Panc1 (cell line): ENCODE measurements around the gene MYH10. TPM values are rescaled to one million over a fixed set of nuclear protein-coding genes. Genes with fewer than 3 reads are reported as not detected.

Experiments
- ATAC-seq: fragments of 200-7000 bp; cut with Tn5 transposase; 2 replicates; pipeline ENCODE4 v1.9.1; 2020; ENCODE audit warnings: mild to moderate bottlenecking, moderate library complexity
- BruUV-seq: library from RNA; stranded (reverse); fragments of 400-500 nt; replicated peaks from 2 replicates; lab custom pipeline; 2021; lab: Mats Ljungman, UMichigan
- CTCF ChIA-PET: fragments of 300-600 bp; sonication (Branson Sonifier 250); formaldehyde crosslinking; loops from one replicate; lab custom pipeline; 2022; ENCODE audit warnings: antibody characterized with exemption; lab: Charles Lee
- POLR2A ChIA-PET: fragments of 300-600 bp; sonication (Branson Sonifier 250); formaldehyde crosslinking; loops from one replicate; lab custom pipeline; 2022; ENCODE audit warnings: antibody characterized with exemption; lab: Charles Lee
- DNase-seq: peaks from one replicate; pipeline ENCODE4 v3.0.0-alpha.2; 2010; ENCODE audit warnings: low read depth, low spot score
- H3K27ac ChIP-seq: 2 replicates; pipeline ENCODE4 v1.5.1; 2011; ENCODE audit warnings: mild to moderate bottlenecking, low read length, inconsistent platforms
- H3K27me3 ChIP-seq: fragments of 200-500 bp; sonication (Bioruptor generic); 2 replicates; pipeline ENCODE4 v1.6.0; 2014; ENCODE audit warnings: low read length, inconsistent platforms; ENCODE audit not compliant: control insufficient read depth, insufficient read depth
- H3K36me3 ChIP-seq: fragments of 200-500 bp; sonication (Bioruptor generic); 2 replicates; pipeline ENCODE4 v1.5.1; 2014; ENCODE audit warnings: inconsistent platforms, mild to moderate bottlenecking, low read length, moderate library complexity; ENCODE audit not compliant: control insufficient read depth, insufficient read depth
- H3K4me1 ChIP-seq: 2 replicates; pipeline ENCODE4 v1.5.1; 2011; ENCODE audit warnings: inconsistent platforms, mild to moderate bottlenecking, low read length, moderate library complexity; ENCODE audit not compliant: control insufficient read depth, insufficient read depth
- H3K4me3 ChIP-seq, 2 experiments: 2 replicates each; pipeline ENCODE4 v1.5.1; 2011 to 2012; ENCODE audit warnings: low read depth in 2 of 2, low read length in 2 of 2, mild to moderate bottlenecking in 2 of 2, inconsistent platforms in 1 of 2, moderate library complexity in 1 of 2
- H3K9me3 ChIP-seq: fragments of 200-500 bp; sonication (Bioruptor generic); 2 replicates; pipeline ENCODE4 v1.5.1; 2014; ENCODE audit warnings: low read depth, mild to moderate bottlenecking, inconsistent platforms, low read length, moderate library complexity; ENCODE audit not compliant: control insufficient read depth, insufficient read depth
- POLR2AphosphoS5 ChIP-seq: IDR thresholded peaks from 2 replicates; pipeline ENCODE4 v1.6.1; 2012; ENCODE audit warnings: mild to moderate bottlenecking, low read depth, low read length, moderate library complexity
- SIN3A ChIP-seq: IDR thresholded peaks from 2 replicates; pipeline ENCODE4 v1.6.1; 2012; ENCODE audit warnings: low read depth, mild to moderate bottlenecking, low read length, moderate library complexity, borderline replicate concordance; ENCODE audit not compliant: insufficient read depth
- TCF7L2 ChIP-seq: IDR thresholded peaks from 2 replicates; pipeline ENCODE4 v1.6.1; 2011; ENCODE audit warnings: mild to moderate bottlenecking, low read depth, low read length, inconsistent platforms
- in situ Hi-C: cut with HindIII; loops from 2 replicates; pipeline ENCODE4 v1.10.0; 2016; ENCODE audit warnings: low sequenced_read_pairs, low pct_unique_long_range_greater_than_20kb
- intact Hi-C: fragments of 100-400 bp; cut with micrococcal nuclease; formaldehyde crosslinking; loops from one replicate; pipeline ENCODE4 v1.10.0; 2022; ENCODE audit not compliant: unreplicated experiment
- total RNA-seq: library from RNA; stranded (reverse); gene quantifications from one replicate; pipeline ENCODE4 v1.2.1, GENCODE V29; 2021; ENCODE audit not compliant: unreplicated experiment
- TF ChIP-seq, protein P1 (sequence below), 2 experiments: IDR thresholded peaks; 2 replicates each; pipeline ENCODE4 v1.6.1; 2011 to 2012; ENCODE audit warnings: low read depth in 2 of 2, control low read depth in 1 of 2, low read length in 1 of 2, mild to moderate bottlenecking in 1 of 2, moderate library complexity in 1 of 2; ENCODE audit not compliant: insufficient read depth in 1 of 2
- TF ChIP-seq, protein P2 (sequence below): fragments of 450-650 bp; IDR thresholded peaks from 2 replicates; pipeline ENCODE4 v1.5.1; 2017; ENCODE audit warnings: mild to moderate bottlenecking

The MYH10 gene
- total RNA-seq, 1 experiment from 2014 or later, result 36.5 TPM

DNA sequence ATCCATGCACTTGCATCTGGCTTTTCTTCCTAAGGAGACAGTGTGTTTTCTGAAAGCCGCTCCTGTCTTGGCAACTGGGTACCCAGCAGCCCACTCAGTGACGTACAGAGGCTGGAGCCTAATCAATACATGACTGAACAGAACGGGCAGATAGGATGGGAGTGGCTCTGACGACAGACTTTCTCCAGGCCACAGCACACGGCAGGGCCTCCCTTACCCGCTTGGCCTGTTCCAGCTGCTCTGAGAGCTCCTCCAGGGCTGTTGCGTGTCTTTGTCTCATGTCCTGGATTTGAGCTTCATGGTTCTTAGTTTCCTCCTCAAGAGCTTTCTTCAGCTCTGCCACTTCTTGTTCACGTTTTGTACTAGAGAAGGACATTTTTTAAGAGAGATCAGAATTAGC is 129.9 kb downstream of the MYH10 start:
- no peak for ATAC-seq
- CTCF ChIA-PET, result no interaction called here
- in situ Hi-C loops, result no loop called here

DNA sequence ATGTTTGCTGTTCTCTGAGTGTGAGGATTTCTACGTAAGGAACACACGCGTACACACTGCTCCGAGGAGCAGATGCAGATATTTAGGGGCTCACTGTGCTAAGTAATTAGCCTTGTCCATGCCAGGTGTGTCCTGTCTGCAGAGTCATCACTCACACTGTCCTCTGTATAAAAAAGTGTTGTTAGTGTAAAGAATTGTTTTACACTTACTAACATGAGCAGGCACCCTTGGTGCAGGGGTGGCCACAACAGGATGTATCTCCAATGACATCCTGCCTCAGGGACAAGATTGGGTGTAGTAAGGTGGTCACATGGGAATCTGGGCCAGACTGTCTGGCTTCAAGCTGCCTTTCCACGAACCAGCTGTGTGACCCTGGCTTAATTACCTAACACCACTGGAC is 130.9 kb downstream of the MYH10 start:
- no TSS peak for BruUV-seq
- CTCF ChIA-PET, result no interaction called here
- no peak for DNase-seq
- in situ Hi-C loops, result no loop called here
- TF ChIP-seq, protein P1, sequence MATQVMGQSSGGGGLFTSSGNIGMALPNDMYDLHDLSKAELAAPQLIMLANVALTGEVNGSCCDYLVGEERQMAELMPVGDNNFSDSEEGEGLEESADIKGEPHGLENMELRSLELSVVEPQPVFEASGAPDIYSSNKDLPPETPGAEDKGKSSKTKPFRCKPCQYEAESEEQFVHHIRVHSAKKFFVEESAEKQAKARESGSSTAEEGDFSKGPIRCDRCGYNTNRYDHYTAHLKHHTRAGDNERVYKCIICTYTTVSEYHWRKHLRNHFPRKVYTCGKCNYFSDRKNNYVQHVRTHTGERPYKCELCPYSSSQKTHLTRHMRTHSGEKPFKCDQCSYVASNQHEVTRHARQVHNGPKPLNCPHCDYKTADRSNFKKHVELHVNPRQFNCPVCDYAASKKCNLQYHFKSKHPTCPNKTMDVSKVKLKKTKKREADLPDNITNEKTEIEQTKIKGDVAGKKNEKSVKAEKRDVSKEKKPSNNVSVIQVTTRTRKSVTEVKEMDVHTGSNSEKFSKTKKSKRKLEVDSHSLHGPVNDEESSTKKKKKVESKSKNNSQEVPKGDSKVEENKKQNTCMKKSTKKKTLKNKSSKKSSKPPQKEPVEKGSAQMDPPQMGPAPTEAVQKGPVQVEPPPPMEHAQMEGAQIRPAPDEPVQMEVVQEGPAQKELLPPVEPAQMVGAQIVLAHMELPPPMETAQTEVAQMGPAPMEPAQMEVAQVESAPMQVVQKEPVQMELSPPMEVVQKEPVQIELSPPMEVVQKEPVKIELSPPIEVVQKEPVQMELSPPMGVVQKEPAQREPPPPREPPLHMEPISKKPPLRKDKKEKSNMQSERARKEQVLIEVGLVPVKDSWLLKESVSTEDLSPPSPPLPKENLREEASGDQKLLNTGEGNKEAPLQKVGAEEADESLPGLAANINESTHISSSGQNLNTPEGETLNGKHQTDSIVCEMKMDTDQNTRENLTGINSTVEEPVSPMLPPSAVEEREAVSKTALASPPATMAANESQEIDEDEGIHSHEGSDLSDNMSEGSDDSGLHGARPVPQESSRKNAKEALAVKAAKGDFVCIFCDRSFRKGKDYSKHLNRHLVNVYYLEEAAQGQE (IDR thresholded peaks at IDR 0.05; ENCODE audit: insufficient read depth in 1 of 2, low read depth in 2 of 2, low read length in 1 of 2), result no peak
- TF ChIP-seq TCF7L2, result no peak
- no peak for TF ChIP-seq POLR2AphosphoS5
- TF ChIP-seq, protein P2, sequence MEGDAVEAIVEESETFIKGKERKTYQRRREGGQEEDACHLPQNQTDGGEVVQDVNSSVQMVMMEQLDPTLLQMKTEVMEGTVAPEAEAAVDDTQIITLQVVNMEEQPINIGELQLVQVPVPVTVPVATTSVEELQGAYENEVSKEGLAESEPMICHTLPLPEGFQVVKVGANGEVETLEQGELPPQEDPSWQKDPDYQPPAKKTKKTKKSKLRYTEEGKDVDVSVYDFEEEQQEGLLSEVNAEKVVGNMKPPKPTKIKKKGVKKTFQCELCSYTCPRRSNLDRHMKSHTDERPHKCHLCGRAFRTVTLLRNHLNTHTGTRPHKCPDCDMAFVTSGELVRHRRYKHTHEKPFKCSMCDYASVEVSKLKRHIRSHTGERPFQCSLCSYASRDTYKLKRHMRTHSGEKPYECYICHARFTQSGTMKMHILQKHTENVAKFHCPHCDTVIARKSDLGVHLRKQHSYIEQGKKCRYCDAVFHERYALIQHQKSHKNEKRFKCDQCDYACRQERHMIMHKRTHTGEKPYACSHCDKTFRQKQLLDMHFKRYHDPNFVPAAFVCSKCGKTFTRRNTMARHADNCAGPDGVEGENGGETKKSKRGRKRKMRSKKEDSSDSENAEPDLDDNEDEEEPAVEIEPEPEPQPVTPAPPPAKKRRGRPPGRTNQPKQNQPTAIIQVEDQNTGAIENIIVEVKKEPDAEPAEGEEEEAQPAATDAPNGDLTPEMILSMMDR, result no peak
- TF ChIP-seq SIN3A, result no peak
- Histone ChIP-seq H3K4me1 (no peaks in the 10 kb centered on the region), H3K4me3 (no peak overlapping the region), H3K27me3 (no peaks in the 10 kb centered on the region), H3K27ac (no peak overlapping the region), H3K9me3 (no peaks in the 10 kb centered on the region), H3K36me3 (peaks cover 2% of the 10 kb centered on the region; the same call in 1 of the 2 replicates)
- intact Hi-C loops, result no loop called here
- POLR2A ChIA-PET, result no interaction called here
- no peak for ATAC-seq

More for the DNA sequence above, 129.9 kb downstream of the MYH10 start:
- TF ChIP-seq SIN3A (no peak), POLR2AphosphoS5 (no peak), TCF7L2 (no peak)
- TF ChIP-seq, protein P2, result no peak
- TF ChIP-seq, protein P1 (IDR thresholded peaks at IDR 0.05; ENCODE audit: insufficient read depth in 1 of 2, low read depth in 2 of 2, low read length in 1 of 2), result no peak
- no peak overlapping the region for H3K4me3 ChIP-seq
- no peaks in the 10 kb centered on the region for H3K27me3 ChIP-seq
- BruUV-seq, result no TSS peak
- POLR2A ChIA-PET, result no interaction called here
- peaks cover 2% of the 10 kb centered on the region; the same call in 1 of the 2 replicates for H3K36me3 ChIP-seq
- DNase-seq, result no peak
- intact Hi-C loops, result no loop called here
- H3K9me3 ChIP-seq, result no peaks in the 10 kb centered on the region
- no peaks in the 10 kb centered on the region for H3K4me1 ChIP-seq
- H3K27ac ChIP-seq, result no peak overlapping the region
